Breast epithelium (tissue), 4 donors: ENCODE data around the gene TECRL. TPM values are rescaled to one million over a fixed set of nuclear protein-coding genes. Genes with fewer than 3 reads are reported as not detected.

Source experiments
- DNase-seq, 2 donors: peaks; one replicate each; pipeline ENCODE4 v3.0.0-alpha.2; 2019; ENCODE audit warnings: low spot score in 2 of 2
- H3K27ac ChIP-seq, 2 donors: fragments of 200-600 bp; sonication (generic) in 1 of 2; one replicate each; pipeline ENCODE4 v1.5.1; 2016 to 2019; ENCODE audit warnings: mild to moderate bottlenecking in 1 of 2
- H3K27me3 ChIP-seq, 2 donors: fragments of 200-600 bp; sonication (generic) in 1 of 2; one replicate each; pipeline versions ENCODE4 v1.5.1 to v1.6.0; 2017 to 2019; ENCODE audit warnings: control low read depth in 1 of 2, mild to moderate bottlenecking in 1 of 2
- H3K36me3 ChIP-seq: fragments of 200-600 bp; one replicate; pipeline ENCODE4 v1.5.1; 2019
- H3K4me1 ChIP-seq, 2 donors: fragments of 200-600 bp; sonication (generic); one replicate each; pipeline ENCODE4 v1.5.1; 2016 to 2019; ENCODE audit warnings: control low read depth in 1 of 2
- H3K4me3 ChIP-seq, 3 donors: fragments of 200-600 bp; sonication (generic); 1 replicate in 2 of 3; 2 replicates in 1 of 3; pipeline ENCODE4 v1.5.1; 2016 to 2019; ENCODE audit warnings: mild to moderate bottlenecking in 3 of 3, moderate library complexity in 2 of 3
- H3K9me3 ChIP-seq, 2 donors: fragments of 200-600 bp; sonication (generic) in 1 of 2; one replicate each; pipeline ENCODE4 v1.5.1; 2016 to 2019; ENCODE audit warnings: control low read depth in 1 of 2
- POLR2A ChIP-seq: fragments of 450-650 bp; IDR thresholded peaks from one replicate; pipeline ENCODE4 v1.6.1; 2016; ENCODE audit warnings: antibody characterized with exemption, mild to moderate bottlenecking, moderate library complexity
- POLR2AphosphoS5 ChIP-seq, 3 donors: sonication (generic); formaldehyde crosslinking; IDR thresholded peaks; one replicate each; pipeline ENCODE4 v1.6.1; 2017; ENCODE audit warnings: antibody characterized with exemption in 3 of 3
- intact Hi-C: fragments of 100-400 bp; cut with DNase I; formaldehyde crosslinking; loops from one replicate; pipeline ENCODE4 v1.15.1; 2023; ENCODE audit warnings: low total_unique reads
- total RNA-seq, 3 donors: library from RNA; depleted of rRNA; stranded (reverse); fragments of >200 nt; gene quantifications; one replicate each; pipeline ENCODE4 v1.1.0, GENCODE V29; 2016
- TF ChIP-seq, protein P1 (sequence below), 3 donors: fragments of 450-650 bp; IDR thresholded peaks; one replicate each; pipeline ENCODE4 v1.5.1; 2016 to 2017; ENCODE audit warnings: antibody characterized with exemption in 3 of 3, mild to moderate bottlenecking in 3 of 3, moderate library complexity in 3 of 3

TECRL gene
- total RNA-seq, 3 donors from 2014 or later, result not detected

DNA sequence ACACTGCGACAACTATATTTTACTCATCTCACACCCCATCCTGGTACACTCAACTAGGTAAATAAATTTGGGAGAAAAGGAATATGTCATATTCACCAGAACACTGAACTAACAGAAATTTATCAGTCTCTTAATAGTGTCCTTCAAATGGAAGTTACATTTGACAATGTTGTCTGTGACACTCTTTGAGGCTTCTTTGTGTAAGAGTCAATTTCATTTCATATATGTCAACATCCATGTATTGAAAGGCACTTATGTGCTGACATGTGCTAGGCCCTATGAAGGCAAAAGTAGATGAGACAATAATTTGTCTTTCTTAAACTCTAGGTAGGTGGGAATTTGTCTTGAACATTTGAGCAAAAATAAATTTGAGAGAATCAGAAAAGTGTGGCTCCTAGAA lies 82.0 kb downstream of the TECRL start:
- Histone ChIP-seq H3K4me1 (no peaks in the 10 kb centered on the region), H3K27me3 (no peaks in the 10 kb centered on the region), H3K9me3 (peaks cover 0 to 8% of the 10 kb centered on the region in 2 donors), H3K27ac (no peak overlapping the region), H3K36me3 (no peaks in the 10 kb centered on the region), H3K4me3 (no peak overlapping the region)
- no peak for DNase-seq
- TF ChIP-seq, protein P1, sequence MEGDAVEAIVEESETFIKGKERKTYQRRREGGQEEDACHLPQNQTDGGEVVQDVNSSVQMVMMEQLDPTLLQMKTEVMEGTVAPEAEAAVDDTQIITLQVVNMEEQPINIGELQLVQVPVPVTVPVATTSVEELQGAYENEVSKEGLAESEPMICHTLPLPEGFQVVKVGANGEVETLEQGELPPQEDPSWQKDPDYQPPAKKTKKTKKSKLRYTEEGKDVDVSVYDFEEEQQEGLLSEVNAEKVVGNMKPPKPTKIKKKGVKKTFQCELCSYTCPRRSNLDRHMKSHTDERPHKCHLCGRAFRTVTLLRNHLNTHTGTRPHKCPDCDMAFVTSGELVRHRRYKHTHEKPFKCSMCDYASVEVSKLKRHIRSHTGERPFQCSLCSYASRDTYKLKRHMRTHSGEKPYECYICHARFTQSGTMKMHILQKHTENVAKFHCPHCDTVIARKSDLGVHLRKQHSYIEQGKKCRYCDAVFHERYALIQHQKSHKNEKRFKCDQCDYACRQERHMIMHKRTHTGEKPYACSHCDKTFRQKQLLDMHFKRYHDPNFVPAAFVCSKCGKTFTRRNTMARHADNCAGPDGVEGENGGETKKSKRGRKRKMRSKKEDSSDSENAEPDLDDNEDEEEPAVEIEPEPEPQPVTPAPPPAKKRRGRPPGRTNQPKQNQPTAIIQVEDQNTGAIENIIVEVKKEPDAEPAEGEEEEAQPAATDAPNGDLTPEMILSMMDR (IDR thresholded peaks at IDR 0.05), result no peak
- TF ChIP-seq POLR2A (no peak), POLR2AphosphoS5 (IDR thresholded peaks at IDR 0.05) (no peak)
- intact Hi-C loops, result no loop called here

DNA sequence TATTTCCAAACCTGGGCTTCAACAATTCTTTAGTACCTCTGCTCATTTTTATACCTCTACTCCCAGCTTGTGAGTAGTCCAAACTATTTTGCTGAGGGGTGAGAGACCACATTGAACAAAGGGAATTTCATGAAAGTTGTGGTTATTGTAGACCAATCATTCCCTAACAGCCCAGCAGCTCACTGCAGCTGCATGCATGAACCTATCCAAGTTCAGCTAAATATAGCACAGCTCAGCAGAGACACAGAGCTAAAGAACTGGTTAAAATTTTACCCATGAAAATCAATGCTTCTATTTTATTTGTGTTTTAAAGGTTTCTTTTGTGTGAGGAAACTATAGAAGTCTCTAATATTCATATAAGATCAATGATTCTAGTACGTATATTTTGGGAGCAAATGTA lies 82.7 kb downstream of the TECRL start:
- Histone ChIP-seq H3K27me3 (no peaks in the 10 kb centered on the region), H3K9me3 (peaks cover 0 to 8% of the 10 kb centered on the region in 2 donors), H3K4me3 (no peak overlapping the region), H3K36me3 (no peaks in the 10 kb centered on the region), H3K4me1 (no peaks in the 10 kb centered on the region), H3K27ac (no peak overlapping the region)
- TF ChIP-seq, protein P1 (IDR thresholded peaks at IDR 0.05), result no peak
- TF ChIP-seq POLR2A, result no peak
- intact Hi-C loops, result no loop called here
- DNase-seq, result no peak

DNA sequence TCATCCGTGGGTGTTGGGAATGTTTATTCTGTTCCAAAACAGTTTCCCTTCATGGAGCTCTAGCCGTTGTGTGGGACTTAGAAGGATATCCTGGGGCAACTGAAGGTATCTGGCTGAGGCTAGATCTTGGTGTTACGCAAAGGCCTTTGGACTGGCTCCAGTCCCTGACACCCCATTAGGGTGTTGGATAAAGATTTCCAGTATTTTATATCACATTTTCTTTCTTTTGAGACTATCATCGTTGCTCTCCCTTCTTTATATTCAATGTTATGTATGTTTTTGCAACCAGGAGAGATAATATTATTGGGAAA lies 103.0 kb downstream of the TECRL start:
- peaks cover 2 to 26% of the 10 kb centered on the region in 2 donors for H3K9me3 ChIP-seq
- no peaks in the 10 kb centered on the region for H3K4me1 ChIP-seq
- TF ChIP-seq POLR2A (no peak), POLR2AphosphoS5 (IDR thresholded peaks at IDR 0.05) (no peak)
- TF ChIP-seq, protein P1 (IDR thresholded peaks at IDR 0.05), result no peak
- no peaks in the 10 kb centered on the region for H3K27me3 ChIP-seq
- H3K36me3 ChIP-seq, result no peaks in the 10 kb centered on the region
- no peak for DNase-seq
- H3K27ac ChIP-seq, result no peak overlapping the region
- H3K4me3 ChIP-seq, result no peak overlapping the region
- intact Hi-C loops, result no loop called here

DNA sequence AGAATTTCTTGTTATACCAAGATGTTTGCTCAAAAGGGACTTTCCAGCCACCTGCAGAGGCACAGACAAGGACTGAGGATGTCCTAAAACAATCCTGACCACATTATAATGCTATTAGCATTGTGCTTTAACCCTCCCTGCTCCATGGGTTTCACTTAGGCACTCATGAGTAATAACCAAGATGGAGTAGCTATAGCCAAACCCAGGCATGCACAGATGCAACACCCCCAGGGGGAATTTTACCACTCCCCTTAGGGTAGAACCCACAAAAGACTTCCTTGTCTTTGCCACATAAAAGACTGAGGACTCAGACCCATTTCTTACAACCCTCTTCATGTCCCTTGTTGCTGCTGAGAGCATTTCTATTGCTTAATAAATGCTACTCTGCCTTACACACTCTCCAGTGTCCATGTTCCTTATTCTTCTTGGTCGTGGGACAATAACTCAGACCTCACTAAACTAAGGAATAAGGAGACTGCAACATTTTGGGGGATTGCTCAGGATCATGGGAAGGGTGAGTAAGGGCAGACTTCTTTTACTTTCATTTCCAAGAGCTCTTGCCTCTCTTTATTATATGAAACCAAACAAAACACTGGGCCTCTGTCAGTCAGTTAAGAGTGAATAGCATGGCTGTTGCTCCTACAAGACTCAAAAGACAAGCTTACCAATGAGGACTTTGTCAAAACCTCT lies 103.5 kb downstream of the TECRL start:
- intact Hi-C loops, result no loop called here
- DNase-seq, result no peak
- Histone ChIP-seq H3K36me3 (no peaks in the 10 kb centered on the region), H3K27ac (no peak overlapping the region), H3K4me3 (no peak overlapping the region), H3K27me3 (no peaks in the 10 kb centered on the region), H3K9me3 (peaks cover 2 to 26% of the 10 kb centered on the region in 2 donors), H3K4me1 (no peaks in the 10 kb centered on the region)
- TF ChIP-seq, protein P1 (IDR thresholded peaks at IDR 0.05), result no peak
- TF ChIP-seq POLR2AphosphoS5 (IDR thresholded peaks at IDR 0.05) (no peak), POLR2A (no peak)

DNA sequence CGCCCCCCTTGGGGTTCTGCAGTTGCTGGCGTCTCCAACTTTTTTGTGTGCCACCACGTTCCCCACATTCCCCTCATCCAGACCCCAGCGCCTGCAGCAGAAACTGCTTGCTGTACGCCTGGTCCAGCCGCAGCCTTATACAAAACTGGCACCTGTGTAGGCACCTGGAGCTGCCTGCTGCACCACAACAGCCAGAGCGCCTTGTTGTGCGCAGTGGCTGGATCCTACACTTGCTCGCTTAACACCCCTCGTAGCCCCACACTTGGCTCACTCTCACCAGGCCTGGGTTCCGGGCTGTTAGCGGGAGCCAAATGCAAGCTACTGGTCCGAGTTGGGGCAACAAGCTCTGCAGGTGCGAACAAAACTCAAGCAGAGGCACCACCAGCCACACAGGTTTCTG lies 136.8 kb downstream of the TECRL start:
- peak overlapping the region in 1 of 3 donors; percentile 40 for H3K4me3 ChIP-seq
- no peak for TF ChIP-seq POLR2AphosphoS5 (IDR thresholded peaks at IDR 0.05)
- TF ChIP-seq POLR2A, result no peak
- TF ChIP-seq, protein P1 (IDR thresholded peaks at IDR 0.05), result no peak
- no peak overlapping the region for H3K27ac ChIP-seq
- no peaks in the 10 kb centered on the region for H3K36me3 ChIP-seq
- no peak for DNase-seq
- H3K4me1 ChIP-seq, result no peaks in the 10 kb centered on the region
- no peaks in the 10 kb centered on the region for H3K9me3 ChIP-seq
- no peaks in the 10 kb centered on the region for H3K27me3 ChIP-seq
- intact Hi-C loops, result no loop called here
